Measurements from ENCODE around the gene VAV3.

DNA sequence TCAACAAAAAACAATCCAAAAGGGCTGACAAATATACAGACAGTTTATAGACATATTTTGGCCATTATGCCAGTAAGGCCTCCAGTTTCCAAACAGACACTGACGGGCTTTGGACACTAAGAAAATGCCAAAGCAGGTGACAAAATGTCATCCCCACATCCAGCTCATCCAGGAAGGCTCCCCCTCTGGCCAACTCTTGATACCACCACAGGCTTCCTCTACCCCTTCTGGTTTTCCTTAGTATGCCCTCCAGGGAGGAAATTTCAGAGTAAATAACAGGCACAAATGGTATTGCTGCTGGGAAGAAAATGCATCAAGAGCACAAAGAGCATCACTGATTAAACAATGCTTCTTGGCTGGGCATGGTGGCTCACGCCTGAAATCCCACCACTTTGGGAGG, 225.3 kb downstream of the VAV3 start:
- TF ChIP-seq, protein P1, sequence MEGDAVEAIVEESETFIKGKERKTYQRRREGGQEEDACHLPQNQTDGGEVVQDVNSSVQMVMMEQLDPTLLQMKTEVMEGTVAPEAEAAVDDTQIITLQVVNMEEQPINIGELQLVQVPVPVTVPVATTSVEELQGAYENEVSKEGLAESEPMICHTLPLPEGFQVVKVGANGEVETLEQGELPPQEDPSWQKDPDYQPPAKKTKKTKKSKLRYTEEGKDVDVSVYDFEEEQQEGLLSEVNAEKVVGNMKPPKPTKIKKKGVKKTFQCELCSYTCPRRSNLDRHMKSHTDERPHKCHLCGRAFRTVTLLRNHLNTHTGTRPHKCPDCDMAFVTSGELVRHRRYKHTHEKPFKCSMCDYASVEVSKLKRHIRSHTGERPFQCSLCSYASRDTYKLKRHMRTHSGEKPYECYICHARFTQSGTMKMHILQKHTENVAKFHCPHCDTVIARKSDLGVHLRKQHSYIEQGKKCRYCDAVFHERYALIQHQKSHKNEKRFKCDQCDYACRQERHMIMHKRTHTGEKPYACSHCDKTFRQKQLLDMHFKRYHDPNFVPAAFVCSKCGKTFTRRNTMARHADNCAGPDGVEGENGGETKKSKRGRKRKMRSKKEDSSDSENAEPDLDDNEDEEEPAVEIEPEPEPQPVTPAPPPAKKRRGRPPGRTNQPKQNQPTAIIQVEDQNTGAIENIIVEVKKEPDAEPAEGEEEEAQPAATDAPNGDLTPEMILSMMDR (IDR thresholded peaks at IDR 0.05), result no peak
- TF ChIP-seq POLR2A (IDR thresholded peaks at IDR 0.05), result no peak

Data from heart left ventricle (tissue), 13 donors.